GM12873 (cell line): ENCODE measurements around the gene CTDSP2.

Source experiments
- TF ChIP-seq, protein P1 (sequence below): IDR thresholded peaks from 2 replicates; pipeline ENCODE4 v1.5.1; 2012; ENCODE audit warnings: low read depth, mild to moderate bottlenecking, moderate library complexity, low read length, control low read depth; ENCODE audit not compliant: insufficient read depth; ENCODE audit errors: missing control alignments

The CTDSP2 gene

DNA sequence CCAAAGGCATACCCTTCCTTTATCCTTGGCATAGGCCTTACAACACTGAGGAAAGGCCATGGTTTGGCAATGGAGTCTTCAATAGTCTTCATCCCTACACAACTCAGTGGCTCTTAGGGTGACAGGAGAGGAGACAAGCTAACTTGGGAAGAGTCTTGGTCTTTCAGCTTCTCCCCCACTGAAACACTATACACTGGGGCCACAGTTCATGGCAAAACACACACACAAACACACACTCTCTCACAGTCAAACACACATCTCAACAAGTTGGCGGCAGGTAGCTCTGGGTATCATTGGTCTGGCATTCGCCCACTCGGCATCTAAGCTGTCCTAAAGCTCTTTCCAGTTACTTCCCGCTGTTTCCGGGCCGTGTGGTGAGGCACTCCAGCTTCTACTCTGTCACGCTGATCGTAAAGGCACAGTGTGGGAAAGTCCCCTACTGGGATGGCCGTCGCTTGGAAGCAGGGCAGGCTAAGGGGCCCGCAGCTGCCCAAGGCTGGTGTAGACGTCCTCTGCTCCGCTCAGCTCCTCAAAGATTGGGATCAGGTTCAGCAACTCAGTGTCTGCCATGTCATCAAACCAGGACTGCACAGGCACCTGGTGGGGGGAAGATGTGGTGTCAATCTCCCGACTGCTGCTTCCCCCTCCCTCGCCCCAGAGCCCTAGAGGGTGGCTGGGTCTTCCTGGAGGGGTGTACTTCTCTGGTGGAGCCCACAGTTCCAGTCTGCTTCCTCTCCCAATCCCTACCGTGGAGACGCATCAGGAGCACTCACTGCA lies 23.2 kb downstream of the CTDSP2 start:
- TF ChIP-seq, protein P1, sequence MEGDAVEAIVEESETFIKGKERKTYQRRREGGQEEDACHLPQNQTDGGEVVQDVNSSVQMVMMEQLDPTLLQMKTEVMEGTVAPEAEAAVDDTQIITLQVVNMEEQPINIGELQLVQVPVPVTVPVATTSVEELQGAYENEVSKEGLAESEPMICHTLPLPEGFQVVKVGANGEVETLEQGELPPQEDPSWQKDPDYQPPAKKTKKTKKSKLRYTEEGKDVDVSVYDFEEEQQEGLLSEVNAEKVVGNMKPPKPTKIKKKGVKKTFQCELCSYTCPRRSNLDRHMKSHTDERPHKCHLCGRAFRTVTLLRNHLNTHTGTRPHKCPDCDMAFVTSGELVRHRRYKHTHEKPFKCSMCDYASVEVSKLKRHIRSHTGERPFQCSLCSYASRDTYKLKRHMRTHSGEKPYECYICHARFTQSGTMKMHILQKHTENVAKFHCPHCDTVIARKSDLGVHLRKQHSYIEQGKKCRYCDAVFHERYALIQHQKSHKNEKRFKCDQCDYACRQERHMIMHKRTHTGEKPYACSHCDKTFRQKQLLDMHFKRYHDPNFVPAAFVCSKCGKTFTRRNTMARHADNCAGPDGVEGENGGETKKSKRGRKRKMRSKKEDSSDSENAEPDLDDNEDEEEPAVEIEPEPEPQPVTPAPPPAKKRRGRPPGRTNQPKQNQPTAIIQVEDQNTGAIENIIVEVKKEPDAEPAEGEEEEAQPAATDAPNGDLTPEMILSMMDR = no peak

DNA sequence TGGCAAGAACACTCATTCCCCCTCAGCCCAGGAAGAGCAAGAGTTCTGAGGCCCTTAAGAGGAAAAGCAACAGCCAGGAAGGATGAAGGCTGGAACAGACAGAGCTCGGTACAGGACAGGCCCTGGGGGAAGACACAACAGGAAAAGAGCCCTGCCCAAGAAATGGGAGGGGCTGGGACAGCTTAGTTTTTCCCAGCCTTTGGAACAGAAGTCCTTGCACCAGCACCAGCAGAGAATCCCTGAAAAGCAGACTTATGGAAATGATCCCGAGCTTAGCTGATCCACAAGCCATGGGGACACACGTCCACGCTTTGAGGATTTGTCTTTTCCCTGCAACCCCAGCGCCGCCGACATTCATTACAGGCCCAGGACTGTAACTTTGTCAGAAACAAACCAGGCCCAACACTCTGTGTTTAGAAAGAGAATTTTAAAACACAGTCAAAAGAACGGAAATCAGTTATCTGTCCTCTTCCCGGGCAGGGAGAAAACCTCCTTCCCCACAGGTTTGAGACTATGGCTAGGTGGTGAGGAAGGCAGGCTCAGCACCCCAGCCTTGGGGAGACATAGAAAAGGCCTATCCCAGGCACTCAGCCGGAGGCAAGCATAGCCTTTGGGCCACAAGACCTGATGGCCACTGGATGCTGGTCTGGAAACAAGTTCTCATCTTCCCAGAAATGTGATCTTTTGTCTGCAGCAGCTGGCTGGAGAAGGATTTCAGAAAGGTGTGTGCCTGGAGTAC lies 24.0 kb downstream of the CTDSP2 start:
- TF ChIP-seq, protein P1 = no peak

DNA sequence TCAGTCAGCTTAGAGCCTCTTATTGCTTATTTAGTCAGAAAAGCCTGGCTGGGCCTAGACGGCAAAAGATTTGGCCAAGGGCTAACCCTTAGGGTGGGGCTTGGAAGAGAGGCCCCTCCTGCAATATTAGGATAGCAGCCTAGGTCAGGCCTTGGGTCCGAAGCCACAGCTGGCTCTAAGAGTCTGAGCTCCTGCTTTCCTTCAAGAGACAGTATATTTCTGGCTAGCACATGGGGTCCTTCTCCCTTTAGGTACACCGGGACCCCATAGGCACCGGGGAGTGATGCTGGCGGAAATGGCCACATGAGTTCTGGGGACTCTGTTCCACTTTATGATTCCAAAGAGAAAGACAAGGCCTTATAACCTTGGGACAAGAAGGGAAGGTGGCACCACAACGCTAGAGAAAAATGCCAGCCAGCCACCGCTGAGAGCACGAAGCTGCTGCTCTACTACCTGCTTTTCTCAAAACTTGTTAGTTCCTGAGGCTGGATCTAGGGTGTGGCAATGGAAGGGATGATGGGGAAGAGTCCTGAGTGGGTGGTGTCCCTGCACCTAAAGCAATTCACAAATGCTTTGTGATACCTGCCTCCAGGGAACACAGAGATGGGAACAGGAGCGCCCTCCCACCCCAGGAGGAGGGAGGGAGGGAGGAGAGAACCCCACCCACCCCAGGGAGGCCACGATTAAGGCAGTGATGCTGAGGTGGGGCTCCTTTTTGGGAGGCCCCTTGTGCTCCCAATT lies 24.9 kb downstream of the CTDSP2 start:
- TF ChIP-seq, protein P1 = no peak

DNA sequence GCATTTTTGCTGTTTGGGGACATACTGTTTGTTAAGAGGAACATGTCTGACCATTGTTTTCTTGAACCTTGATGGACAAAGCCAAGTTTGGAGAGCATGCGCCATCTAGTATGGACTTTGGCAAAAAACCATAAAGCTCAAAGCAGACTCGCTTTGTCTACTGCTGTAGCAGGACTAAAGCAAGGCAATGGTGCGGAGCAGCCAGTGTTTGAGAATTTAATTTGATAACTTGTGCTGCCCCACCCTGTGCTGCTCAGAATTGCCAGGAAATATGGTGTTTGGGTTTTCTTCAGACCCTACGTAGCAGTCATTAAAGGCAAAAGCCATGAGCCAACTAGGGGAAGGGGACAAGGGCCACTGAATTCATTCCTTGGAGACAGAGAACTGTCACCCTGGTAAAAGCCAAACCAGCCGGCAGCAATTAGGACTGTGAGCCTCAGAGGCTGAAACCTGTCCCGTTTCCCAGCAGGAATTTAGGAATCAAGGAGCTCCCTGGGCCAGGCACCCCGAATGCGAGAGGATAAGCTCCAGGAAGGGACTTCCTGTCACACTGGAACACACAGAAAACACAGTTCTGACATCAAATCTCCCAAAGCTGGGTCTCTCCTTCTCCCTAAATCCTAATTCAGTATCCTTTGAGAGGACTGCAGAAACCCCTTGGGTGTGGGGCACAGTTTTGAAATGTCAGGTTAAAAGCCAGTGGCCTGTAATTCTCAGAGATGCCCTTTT lies 29.1 kb downstream of the CTDSP2 start:
- TF ChIP-seq, protein P1 = no peak

DNA sequence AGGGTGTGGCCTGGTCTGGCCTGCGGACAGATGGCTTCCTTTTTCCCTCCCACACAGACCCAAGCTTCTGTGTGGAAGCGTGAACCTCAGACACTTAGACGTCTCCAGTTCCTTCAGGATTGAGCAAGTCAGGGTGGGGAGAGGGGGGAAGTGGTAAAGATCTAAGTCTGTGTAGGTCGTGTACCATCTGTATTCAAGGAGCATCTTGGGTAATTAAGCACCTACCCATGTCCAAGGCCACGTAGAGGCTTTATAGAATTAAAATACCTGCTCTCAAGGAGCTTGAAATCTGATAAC lies 29.7 kb downstream of the CTDSP2 start:
- TF ChIP-seq, protein P1 = no peak

DNA sequence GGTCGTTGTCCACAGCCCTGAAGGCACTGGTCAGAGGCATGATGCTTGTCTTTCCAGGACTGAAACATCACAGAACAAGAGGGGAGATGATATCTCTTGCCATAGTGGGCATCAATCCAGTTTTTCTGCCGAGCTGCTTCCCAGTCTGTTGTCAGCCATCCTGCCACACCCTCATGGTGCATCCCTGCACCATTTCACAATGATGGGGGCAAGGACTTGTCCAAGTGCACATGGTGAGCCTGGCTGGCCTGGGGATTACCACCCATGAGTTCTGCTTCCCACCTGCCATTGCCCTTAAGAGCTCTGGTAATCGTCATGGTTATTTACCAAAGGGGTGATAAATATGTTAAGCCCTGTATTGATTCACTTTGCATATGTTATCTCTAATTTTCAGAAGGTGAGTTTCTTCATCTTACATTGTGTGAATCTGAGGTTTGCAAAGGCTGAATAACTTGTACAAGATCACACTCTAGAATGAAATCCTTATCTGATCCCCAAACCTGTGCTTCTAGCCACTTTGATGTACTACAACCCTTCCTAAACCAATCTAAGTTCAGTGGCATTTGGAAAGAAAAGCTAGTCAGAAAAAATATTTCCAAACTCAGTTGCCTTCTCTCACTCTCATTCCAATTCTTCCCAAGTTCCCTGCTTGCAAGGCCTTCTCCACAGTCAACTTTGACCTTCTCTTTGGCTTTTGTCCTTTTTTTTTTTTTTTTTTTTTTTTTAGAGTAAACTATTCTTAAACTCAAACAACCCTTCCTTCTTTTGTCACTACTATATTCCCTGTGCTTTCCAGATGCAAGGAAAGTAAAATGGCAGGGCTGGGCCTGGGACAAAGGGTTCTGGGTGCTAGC lies 30.3 kb downstream of the CTDSP2 start:
- TF ChIP-seq, protein P1 = no peak
